ENCODE results near the gene VPS26B. TPM values are rescaled to one million over a fixed set of nuclear protein-coding genes. Genes with fewer than 3 reads are reported as not detected.

VPS26B gene
- total and polyA plus RNA-seq, 2 experiments from 2014 or later, result 43.9 to 56.5 TPM

DNA sequence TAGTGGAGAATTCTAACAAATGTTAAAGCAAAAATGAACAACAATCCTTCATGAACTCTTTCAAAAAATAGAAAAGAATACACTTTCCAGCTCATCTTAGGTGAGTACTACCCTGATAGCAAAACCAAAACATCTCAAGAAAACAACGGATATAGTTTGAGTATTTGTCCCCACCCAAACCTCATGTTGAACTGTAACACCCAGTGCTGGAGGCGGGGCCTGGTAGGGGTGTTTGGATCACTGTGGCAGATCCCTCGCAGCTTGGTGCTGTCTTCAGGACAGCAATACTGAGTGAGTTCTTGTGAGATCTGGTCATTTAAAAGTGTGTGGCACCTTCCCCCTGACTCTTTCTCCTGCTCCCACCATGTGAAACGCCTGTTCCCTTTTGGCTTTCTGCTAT, 27.7 kb upstream of the VPS26B start:
- no peaks in the 10 kb centered on the region for H3K4me1 ChIP-seq (ENCODE audit: low read depth)
- no peak overlapping the region for H3K27ac ChIP-seq
- no peak overlapping the region for H3K4me3 ChIP-seq
- TF ChIP-seq, protein P1, sequence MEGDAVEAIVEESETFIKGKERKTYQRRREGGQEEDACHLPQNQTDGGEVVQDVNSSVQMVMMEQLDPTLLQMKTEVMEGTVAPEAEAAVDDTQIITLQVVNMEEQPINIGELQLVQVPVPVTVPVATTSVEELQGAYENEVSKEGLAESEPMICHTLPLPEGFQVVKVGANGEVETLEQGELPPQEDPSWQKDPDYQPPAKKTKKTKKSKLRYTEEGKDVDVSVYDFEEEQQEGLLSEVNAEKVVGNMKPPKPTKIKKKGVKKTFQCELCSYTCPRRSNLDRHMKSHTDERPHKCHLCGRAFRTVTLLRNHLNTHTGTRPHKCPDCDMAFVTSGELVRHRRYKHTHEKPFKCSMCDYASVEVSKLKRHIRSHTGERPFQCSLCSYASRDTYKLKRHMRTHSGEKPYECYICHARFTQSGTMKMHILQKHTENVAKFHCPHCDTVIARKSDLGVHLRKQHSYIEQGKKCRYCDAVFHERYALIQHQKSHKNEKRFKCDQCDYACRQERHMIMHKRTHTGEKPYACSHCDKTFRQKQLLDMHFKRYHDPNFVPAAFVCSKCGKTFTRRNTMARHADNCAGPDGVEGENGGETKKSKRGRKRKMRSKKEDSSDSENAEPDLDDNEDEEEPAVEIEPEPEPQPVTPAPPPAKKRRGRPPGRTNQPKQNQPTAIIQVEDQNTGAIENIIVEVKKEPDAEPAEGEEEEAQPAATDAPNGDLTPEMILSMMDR (IDR thresholded peaks at IDR 0.05; ENCODE audit: low read depth, low read length), result no peak
- no peaks in the 10 kb centered on the region for H3K27me3 ChIP-seq
- no peaks in the 10 kb centered on the region for H3K9me3 ChIP-seq (ENCODE audit: low read depth)
- DNase-seq (ENCODE audit: low read depth in 1 of 2, low spot score in 1 of 2), result no peak
- H3K36me3 ChIP-seq, result peaks cover 36% of the 10 kb centered on the region

DNA sequence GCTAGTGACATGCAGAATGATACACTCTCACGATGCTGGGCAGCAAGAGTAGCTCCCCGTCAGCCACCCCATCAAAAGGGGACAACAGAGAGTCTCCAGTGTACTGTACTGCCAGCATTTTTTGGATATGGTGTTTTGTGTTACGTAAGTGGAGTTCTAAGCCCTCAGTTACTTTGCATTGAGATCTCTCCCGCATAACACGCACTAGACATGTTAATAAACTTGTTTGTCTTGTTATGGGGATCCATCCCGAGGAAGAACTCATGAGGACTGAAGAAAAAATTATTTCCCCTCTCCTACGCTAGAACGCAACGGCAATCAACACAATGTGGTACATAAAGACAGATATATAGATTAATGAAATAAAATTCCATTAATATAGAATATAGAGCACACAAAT, 24.9 kb upstream of the VPS26B start:
- TF ChIP-seq, protein P1 (IDR thresholded peaks at IDR 0.05; ENCODE audit: low read depth, low read length), result no peak
- DNase-seq (ENCODE audit: low read depth in 1 of 2, low spot score in 1 of 2), result no peak
- H3K36me3 ChIP-seq, result peaks cover 35% of the 10 kb centered on the region
- no peaks in the 10 kb centered on the region for H3K9me3 ChIP-seq (ENCODE audit: low read depth)
- H3K27ac ChIP-seq, result no peak overlapping the region
- H3K4me3 ChIP-seq, result no peak overlapping the region
- H3K27me3 ChIP-seq, result no peaks in the 10 kb centered on the region
- no peaks in the 10 kb centered on the region for H3K4me1 ChIP-seq (ENCODE audit: low read depth)

DNA sequence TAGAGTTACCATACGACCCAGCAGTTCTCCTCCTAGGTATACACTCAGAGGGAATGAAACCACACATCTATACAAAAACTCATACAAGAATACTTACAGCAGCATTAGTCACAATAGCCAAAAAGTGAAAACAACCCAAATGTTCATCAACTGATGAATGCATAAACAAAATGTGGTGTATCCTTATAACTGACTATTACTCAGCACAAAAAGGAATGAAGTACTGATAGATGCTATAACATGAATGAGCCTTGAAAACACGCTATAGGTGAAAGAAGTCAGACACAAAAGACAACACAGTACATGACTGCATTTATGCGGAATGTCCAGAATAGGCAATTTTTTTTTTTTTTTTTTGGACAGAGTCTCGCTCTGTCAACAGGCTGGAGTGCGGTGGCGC, 23.8 kb upstream of the VPS26B start:
- no peaks in the 10 kb centered on the region for H3K4me1 ChIP-seq (ENCODE audit: low read depth)
- H3K27ac ChIP-seq, result no peak overlapping the region
- H3K36me3 ChIP-seq, result peaks cover 39% of the 10 kb centered on the region
- TF ChIP-seq, protein P1 (IDR thresholded peaks at IDR 0.05; ENCODE audit: low read depth, low read length), result no peak
- no peaks in the 10 kb centered on the region for H3K9me3 ChIP-seq (ENCODE audit: low read depth)
- no peak overlapping the region for H3K4me3 ChIP-seq
- DNase-seq (ENCODE audit: low read depth in 1 of 2, low spot score in 1 of 2), result no peak
- H3K27me3 ChIP-seq, result no peaks in the 10 kb centered on the region

DNA sequence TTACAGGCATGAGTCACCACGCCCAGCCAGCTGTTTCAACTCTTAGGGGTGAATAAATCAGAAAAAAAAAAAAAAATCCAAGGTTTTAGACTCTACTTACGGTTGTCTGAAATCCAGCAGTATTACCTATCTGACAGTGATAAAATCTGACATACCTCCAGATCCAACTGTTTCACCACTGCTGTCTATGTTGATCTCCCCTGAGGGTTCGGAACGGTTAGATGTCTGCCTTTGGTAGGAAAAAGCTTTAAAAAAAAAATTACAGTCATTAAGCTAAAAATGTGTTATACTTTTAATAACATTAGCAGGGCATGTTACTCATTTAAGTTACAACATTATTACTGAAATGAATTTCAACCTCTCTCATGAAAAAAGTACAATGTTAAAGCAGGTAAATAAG, 21.8 kb upstream of the VPS26B start:
- Histone ChIP-seq H3K27ac (no peak overlapping the region), H3K4me1 (ENCODE audit: low read depth) (no peaks in the 10 kb centered on the region), H3K27me3 (no peaks in the 10 kb centered on the region), H3K4me3 (no peak overlapping the region), H3K36me3 (peaks cover 49% of the 10 kb centered on the region), H3K9me3 (ENCODE audit: low read depth) (no peaks in the 10 kb centered on the region)
- TF ChIP-seq, protein P1 (IDR thresholded peaks at IDR 0.05; ENCODE audit: low read depth, low read length), result no peak
- no peak for DNase-seq (ENCODE audit: low read depth in 1 of 2, low spot score in 1 of 2)

DNA sequence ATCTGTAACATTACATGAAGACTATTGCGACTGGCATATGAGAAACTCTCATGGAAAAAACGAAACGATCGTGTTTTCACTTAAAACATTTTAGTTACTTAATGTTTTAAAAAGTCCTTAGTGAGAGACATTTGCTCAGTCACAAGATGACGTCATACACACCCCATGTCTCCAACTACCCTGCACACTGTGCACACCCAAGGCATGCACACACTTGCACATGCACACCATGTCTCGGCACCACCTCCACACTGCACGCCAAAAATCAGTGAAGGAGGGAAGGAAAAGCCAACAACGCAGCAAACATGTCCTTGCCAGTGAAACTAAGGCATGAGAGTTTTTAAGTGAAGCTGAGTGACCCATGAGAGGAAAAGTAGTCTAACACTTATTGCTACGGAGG, 18.7 kb upstream of the VPS26B start:
- Histone ChIP-seq H3K27me3 (no peaks in the 10 kb centered on the region), H3K36me3 (peaks cover 75% of the 10 kb centered on the region)
- TF ChIP-seq, protein P1 (IDR thresholded peaks at IDR 0.05; ENCODE audit: low read depth, low read length), result no peak

DNA sequence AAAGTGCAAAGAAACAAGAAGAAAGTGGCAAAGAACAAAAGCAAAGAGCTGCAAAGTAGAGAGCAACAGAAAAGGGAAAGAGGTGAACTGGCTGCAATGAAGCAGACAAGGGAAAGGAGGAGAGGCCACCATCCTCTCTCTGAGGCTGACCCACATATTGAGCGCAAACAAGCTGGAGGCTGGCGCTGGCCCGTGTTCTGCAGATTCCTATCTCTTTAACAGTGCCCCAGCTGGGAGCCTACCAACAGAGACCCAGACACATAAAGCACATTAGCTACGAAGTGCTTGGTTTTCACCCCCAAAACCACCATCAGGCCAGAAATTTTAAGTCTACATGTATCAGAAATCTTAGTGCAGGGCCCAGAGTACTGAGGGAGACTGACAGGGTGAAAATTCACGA, 18.3 kb upstream of the VPS26B start:
- TF ChIP-seq, protein P1 (IDR thresholded peaks at IDR 0.05; ENCODE audit: low read depth, low read length), result no peak

More for the DNA sequence above, 18.7 kb upstream of the VPS26B start:
- H3K27ac ChIP-seq, result no peak overlapping the region
- H3K4me3 ChIP-seq, result no peak overlapping the region
- no peak for DNase-seq (ENCODE audit: low read depth in 1 of 2, low spot score in 1 of 2)
- H3K9me3 ChIP-seq (ENCODE audit: low read depth), result no peaks in the 10 kb centered on the region
- H3K4me1 ChIP-seq (ENCODE audit: low read depth), result no peaks in the 10 kb centered on the region

More for the DNA sequence above, 18.3 kb upstream of the VPS26B start:
- no peaks in the 10 kb centered on the region for H3K9me3 ChIP-seq (ENCODE audit: low read depth)
- no peak overlapping the region for H3K27ac ChIP-seq
- peaks cover 74% of the 10 kb centered on the region for H3K36me3 ChIP-seq
- H3K27me3 ChIP-seq, result no peaks in the 10 kb centered on the region
- H3K4me3 ChIP-seq, result no peak overlapping the region
- no peaks in the 10 kb centered on the region for H3K4me1 ChIP-seq (ENCODE audit: low read depth)
- DNase-seq (ENCODE audit: low read depth in 1 of 2, low spot score in 1 of 2), result no peak

Measured in cardiac muscle cell (in vitro differentiated cells and primary cell).